Adrenal gland (tissue), 5 donors: ENCODE data around the gene ZNF488.
"Not testable (repeated sequence)": the region's sequence is repeated elsewhere in the genome, so short reads cannot be mapped to it uniquely, and the experiment has no call there.

Source experiments
- CTCF ChIP-seq, 6 experiments: fragments of 450-650 bp in 4 of 6; fragments of 200-600 bp in 2 of 6; sonication (generic) in 1 of 6; IDR thresholded peaks; 1 replicate in 5 of 6; 2 replicates in 1 of 6; pipeline versions ENCODE4 v1.5.1 to v1.8.0; 2016 to 2021; ENCODE audit warnings: antibody characterized with exemption in 6 of 6, mild to moderate bottlenecking in 2 of 6, moderate library complexity in 1 of 6
- POLR2A ChIP-seq, 2 donors: fragments of 450-650 bp; IDR thresholded peaks; one replicate each; pipeline ENCODE4 v1.6.1; 2017; ENCODE audit warnings: antibody characterized with exemption in 2 of 2, mild to moderate bottlenecking in 2 of 2, moderate library complexity in 1 of 2
- donor health status: DM: no; HTN: no; CAD: no.

GRCh38 chr10:47386104-47386503, 2.0 kb upstream of the ZNF488 start:
- not testable (repeated sequence) for TF ChIP-seq CTCF, POLR2A (IDR thresholded peaks at IDR 0.05)
